ENCODE measurements around the gene PEX14.

PEX14 gene

DNA sequence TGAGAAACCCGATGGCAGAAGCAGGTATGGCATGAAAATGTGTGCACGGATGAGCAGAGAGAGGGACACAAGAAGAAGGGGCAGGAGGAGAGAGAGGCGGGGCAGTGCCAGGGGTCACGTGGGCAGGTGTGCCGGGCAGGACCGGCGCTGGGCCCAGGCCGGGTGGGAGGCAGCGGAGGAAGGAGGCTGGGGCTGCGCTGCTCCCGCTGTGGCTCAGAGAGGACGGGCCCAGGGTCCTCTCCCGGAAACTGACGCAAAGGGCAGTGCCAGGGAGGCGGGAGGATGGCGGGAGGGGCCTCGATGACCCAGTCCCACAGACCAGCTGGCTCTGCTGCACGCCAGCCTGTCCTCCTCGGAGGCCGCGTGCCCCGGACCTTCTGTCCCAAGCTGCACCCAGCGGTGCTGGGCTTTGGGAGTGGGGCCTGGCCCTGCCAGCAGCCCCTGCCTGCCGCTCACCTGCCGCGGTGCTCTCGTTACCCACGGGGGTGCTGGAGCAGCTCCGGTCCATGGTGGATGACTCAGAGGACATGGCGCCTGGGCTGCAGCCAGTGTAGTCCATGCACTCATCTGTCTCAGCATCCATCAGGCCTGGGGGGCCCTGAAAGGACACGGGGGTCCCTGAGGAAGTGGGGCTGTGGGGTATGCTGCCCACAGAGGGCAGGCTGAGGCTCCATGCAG is 167.8 kb downstream of the PEX14 start:
- no peak overlapping the region for H3K4me3 ChIP-seq (ENCODE audit: low read length)
- TF ChIP-seq EZH2phosphoT487 (IDR thresholded peaks at IDR 0.05; ENCODE audit: low read depth): no peak
- TF ChIP-seq, protein P1, sequence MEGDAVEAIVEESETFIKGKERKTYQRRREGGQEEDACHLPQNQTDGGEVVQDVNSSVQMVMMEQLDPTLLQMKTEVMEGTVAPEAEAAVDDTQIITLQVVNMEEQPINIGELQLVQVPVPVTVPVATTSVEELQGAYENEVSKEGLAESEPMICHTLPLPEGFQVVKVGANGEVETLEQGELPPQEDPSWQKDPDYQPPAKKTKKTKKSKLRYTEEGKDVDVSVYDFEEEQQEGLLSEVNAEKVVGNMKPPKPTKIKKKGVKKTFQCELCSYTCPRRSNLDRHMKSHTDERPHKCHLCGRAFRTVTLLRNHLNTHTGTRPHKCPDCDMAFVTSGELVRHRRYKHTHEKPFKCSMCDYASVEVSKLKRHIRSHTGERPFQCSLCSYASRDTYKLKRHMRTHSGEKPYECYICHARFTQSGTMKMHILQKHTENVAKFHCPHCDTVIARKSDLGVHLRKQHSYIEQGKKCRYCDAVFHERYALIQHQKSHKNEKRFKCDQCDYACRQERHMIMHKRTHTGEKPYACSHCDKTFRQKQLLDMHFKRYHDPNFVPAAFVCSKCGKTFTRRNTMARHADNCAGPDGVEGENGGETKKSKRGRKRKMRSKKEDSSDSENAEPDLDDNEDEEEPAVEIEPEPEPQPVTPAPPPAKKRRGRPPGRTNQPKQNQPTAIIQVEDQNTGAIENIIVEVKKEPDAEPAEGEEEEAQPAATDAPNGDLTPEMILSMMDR (IDR thresholded peaks at IDR 0.05; ENCODE audit: low read depth, low read length): no peak
- H3K27ac ChIP-seq (ENCODE audit: low read length): no peak overlapping the region
- H3K79me2 ChIP-seq (ENCODE audit: low read length): no peaks in the 10 kb centered on the region
- no peaks in the 10 kb centered on the region for H4K20me1 ChIP-seq (ENCODE audit: insufficient read depth, low read length)
- no peaks in the 10 kb centered on the region for H3K4me1 ChIP-seq (ENCODE audit: low read length)
- no peaks in the 10 kb centered on the region for H3K27me3 ChIP-seq (ENCODE audit: low read depth, low read length)
- no peaks in the 10 kb centered on the region for H3K36me3 ChIP-seq (replicated peaks; ENCODE audit: low read depth, low read length)
- H3K9me3 ChIP-seq (ENCODE audit: insufficient read depth, low read length): no peaks in the 10 kb centered on the region
- no peak overlapping the region for H2AFZ ChIP-seq (ENCODE audit: low read depth, low read length)
- no peak overlapping the region for H3K4me2 ChIP-seq (ENCODE audit: low read length)
- H3K9ac ChIP-seq (ENCODE audit: low read length): no peak overlapping the region

DNA sequence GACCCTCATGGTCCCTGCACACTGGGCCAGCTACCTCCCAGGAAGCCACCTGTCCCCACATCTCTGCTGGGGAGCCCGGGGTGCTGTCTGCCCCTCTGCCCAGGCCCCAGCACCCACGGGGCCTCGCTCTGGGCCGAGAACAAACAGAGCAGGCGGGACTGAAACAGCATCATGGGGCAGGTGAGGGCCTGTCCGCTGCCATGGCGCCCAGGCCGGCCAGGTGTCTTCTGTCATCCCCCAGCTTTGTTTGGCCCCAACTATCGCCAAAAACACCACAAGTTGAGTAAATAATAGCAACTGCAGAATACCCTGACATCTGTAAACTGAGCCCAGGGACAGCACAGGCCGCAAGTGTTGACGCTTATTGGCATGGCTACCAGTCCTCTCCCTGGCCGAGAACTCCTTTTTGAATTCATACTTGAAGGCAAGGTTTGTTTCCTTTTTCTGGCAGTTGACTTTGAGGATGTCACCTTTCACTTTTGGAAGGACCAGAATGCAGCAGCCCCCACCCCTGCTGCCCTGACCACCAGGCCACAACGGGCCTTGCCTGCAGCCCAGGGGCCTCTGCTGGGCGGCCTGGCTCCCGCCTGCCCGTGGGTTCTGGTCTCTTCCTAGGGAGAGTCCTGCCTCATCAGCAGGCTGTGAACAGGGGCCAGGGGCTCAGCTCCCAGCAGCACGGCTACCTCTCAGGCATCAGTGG is 169.0 kb downstream of the PEX14 start:
- Histone ChIP-seq H4K20me1 (ENCODE audit: insufficient read depth, low read length) (no peaks in the 10 kb centered on the region), H3K79me2 (ENCODE audit: low read length) (no peaks in the 10 kb centered on the region), H3K4me1 (ENCODE audit: low read length) (no peaks in the 10 kb centered on the region), H3K9ac (ENCODE audit: low read length) (no peak overlapping the region), H2AFZ (ENCODE audit: low read depth, low read length) (no peak overlapping the region), H3K36me3 (replicated peaks; ENCODE audit: low read depth, low read length) (no peaks in the 10 kb centered on the region), H3K4me3 (ENCODE audit: low read length) (no peak overlapping the region), H3K4me2 (ENCODE audit: low read length) (no peak overlapping the region), H3K27ac (ENCODE audit: low read length) (no peak overlapping the region), H3K9me3 (ENCODE audit: insufficient read depth, low read length) (no peaks in the 10 kb centered on the region), H3K27me3 (ENCODE audit: low read depth, low read length) (no peaks in the 10 kb centered on the region)
- no peak for TF ChIP-seq EZH2phosphoT487 (IDR thresholded peaks at IDR 0.05; ENCODE audit: low read depth)
- TF ChIP-seq, protein P1 (IDR thresholded peaks at IDR 0.05; ENCODE audit: low read depth, low read length): no peak

DNA sequence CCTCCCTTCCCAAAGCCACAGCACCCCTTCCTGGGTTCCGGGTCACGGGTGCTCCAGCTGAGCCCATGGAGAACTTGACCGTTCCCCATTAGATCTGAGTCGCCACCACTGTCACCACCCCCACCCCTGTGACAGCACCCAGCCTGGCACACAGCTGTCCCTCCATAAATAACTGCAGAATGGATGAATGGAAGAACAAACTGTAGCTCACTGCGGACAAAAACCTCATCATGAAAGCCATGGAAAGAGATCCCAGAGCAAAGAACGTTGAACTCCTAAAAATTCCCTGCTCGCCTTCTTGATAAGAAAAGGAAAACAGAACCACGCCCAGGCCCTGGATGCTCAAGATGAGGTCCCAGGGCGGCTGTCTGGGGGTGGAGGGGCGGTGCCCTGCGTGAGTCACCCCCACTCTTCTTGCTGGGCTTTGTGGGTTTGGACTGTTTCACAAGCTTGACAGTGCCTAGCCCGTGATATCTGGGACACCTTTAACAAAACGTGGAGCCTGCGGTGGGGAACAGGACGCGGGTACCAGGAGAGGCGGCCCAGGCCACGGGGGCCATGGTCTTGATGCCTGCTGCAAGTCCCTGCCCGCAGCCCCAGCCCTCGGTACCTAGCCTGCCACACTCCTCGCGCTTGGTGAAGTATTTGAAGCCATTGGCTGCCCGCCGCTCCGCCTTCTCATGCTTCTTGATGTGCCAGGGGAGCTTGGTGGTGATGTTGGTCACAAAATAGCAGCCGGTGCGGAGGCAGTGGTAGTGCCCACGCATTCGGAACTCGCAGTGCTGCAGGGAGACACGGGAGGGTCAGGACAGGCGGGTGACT is 169.8 kb downstream of the PEX14 start:
- no peaks in the 10 kb centered on the region for H3K79me2 ChIP-seq (ENCODE audit: low read length)
- H3K27me3 ChIP-seq (ENCODE audit: low read depth, low read length): no peaks in the 10 kb centered on the region
- no peak overlapping the region for H3K27ac ChIP-seq (ENCODE audit: low read length)
- H3K9me3 ChIP-seq (ENCODE audit: insufficient read depth, low read length): no peaks in the 10 kb centered on the region
- no peak overlapping the region for H3K4me2 ChIP-seq (ENCODE audit: low read length)
- H3K4me3 ChIP-seq (ENCODE audit: low read length): no peak overlapping the region
- H4K20me1 ChIP-seq (ENCODE audit: insufficient read depth, low read length): no peaks in the 10 kb centered on the region
- no peak overlapping the region for H2AFZ ChIP-seq (ENCODE audit: low read depth, low read length)
- no peak for TF ChIP-seq EZH2phosphoT487 (IDR thresholded peaks at IDR 0.05; ENCODE audit: low read depth)
- TF ChIP-seq, protein P1 (IDR thresholded peaks at IDR 0.05; ENCODE audit: low read depth, low read length): no peak
- H3K9ac ChIP-seq (ENCODE audit: low read length): no peak overlapping the region
- no peaks in the 10 kb centered on the region for H3K4me1 ChIP-seq (ENCODE audit: low read length)
- no peaks in the 10 kb centered on the region for H3K36me3 ChIP-seq (replicated peaks; ENCODE audit: low read depth, low read length)

DNA sequence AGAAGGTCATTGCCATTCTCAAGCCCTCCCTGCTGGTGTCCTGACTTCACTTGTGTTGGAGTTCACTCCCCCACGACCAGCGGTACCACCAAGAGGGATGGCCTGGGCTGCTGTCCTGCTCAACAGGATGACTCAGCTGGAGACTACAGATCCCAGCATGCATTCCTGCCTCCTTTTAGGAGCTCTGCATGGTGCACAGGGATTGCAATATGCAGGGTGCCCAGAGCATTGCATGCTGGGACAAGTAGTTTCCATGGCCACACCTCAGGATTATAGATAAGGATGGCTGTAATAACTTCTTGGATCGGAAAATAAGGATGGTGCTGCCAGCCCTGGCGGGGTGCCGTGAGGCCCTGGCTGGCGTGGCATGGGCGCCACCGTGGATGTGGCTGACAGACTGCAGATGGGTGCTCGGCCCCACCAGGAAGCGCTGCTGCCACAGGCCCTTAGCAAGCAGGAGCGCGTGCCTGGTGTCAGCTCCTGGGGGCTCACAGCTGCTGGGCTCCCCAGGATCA is 171.7 kb downstream of the PEX14 start:
- no peak overlapping the region for H3K4me3 ChIP-seq (ENCODE audit: low read length)
- TF ChIP-seq EZH2phosphoT487 (IDR thresholded peaks at IDR 0.05; ENCODE audit: low read depth): no peak
- TF ChIP-seq, protein P1 (IDR thresholded peaks at IDR 0.05; ENCODE audit: low read depth, low read length): no peak
- H2AFZ ChIP-seq (ENCODE audit: low read depth, low read length): no peak overlapping the region
- no peaks in the 10 kb centered on the region for H3K79me2 ChIP-seq (ENCODE audit: low read length)
- no peaks in the 10 kb centered on the region for H3K36me3 ChIP-seq (replicated peaks; ENCODE audit: low read depth, low read length)
- no peak overlapping the region for H3K27ac ChIP-seq (ENCODE audit: low read length)
- no peaks in the 10 kb centered on the region for H3K9me3 ChIP-seq (ENCODE audit: insufficient read depth, low read length)
- no peaks in the 10 kb centered on the region for H4K20me1 ChIP-seq (ENCODE audit: insufficient read depth, low read length)
- no peaks in the 10 kb centered on the region for H3K27me3 ChIP-seq (ENCODE audit: low read depth, low read length)
- no peaks in the 10 kb centered on the region for H3K4me1 ChIP-seq (ENCODE audit: low read length)
- no peak overlapping the region for H3K9ac ChIP-seq (ENCODE audit: low read length)
- no peak overlapping the region for H3K4me2 ChIP-seq (ENCODE audit: low read length)

Measured in OCI-LY3 (cell line).